ENCODE results near the gene SNX18. TPM values are rescaled to one million over a fixed set of nuclear protein-coding genes. Genes with fewer than 3 reads are reported as not detected.

The SNX18 gene
- polyA plus RNA-seq, 1 donor from 2014 or later: 7.9 TPM

DNA sequence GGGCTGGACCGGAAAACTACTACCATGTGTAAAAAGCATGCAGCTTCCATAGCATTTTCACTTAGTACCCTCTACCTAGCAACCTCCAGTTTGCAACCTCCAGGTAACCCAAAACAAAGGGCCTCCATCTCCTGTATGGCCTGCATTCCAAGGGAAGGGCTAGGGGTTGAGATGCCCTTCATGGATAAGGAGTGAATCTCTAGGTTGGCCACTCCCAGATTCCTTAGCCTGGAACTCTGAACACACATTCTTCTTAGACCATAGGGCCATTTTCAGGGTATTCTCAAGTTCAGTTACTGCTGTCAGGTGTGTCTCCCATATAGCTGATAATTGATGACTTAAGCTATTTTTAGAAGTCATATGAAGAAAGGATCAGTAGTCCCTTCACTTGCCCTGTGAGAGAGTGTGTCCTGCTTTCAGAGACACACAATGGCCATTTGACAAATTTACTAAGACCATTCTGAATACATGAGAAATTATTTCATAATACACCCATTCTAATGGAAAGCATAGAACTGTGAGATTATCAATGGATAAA lies 39.5 kb upstream of the SNX18 start:
- Histone ChIP-seq H4K20me1 (ENCODE audit: insufficient read depth) (no peaks in the 10 kb centered on the region), H3K9ac (ENCODE audit: low read length) (no peak overlapping the region), H3K9me2 (ENCODE audit: insufficient read depth, low read length) (no peaks in the 10 kb centered on the region)

DNA sequence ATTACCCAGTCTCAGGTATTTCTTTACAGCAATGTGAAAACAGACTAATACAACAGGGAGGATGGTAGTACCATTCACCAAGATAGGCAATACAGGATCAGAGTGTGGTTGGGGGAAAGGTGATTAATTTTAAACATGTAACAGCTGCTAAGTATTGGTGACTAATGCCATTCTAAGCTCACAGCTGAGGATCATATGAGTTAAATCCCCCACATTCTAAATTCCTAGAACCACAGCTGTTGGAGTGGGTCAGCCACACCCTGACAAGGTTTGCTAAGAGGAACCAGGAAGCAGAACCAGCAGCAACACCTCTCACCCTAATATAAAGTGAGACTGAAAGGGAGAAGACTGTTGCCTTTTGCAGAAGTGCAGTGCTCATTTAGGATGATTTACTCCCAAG lies 37.3 kb upstream of the SNX18 start:
- Histone ChIP-seq H3K36me3 (ENCODE audit: insufficient read depth, low read length) (no peaks in the 10 kb centered on the region), H3K9me3 (ENCODE audit: low read length) (no peaks in the 10 kb centered on the region), H4K20me1 (ENCODE audit: insufficient read depth) (no peaks in the 10 kb centered on the region), H3F3A (ENCODE audit: insufficient read depth, low read length, poor library complexity, severe bottlenecking) (no peaks in the 10 kb centered on the region), H3K27me3 (ENCODE audit: insufficient read depth, low read depth, low read length) (no peaks in the 10 kb centered on the region), H2AFZ (ENCODE audit: low read depth, low read length) (no peak overlapping the region), H3K9ac (ENCODE audit: low read length) (no peak overlapping the region), H3K9me2 (ENCODE audit: insufficient read depth, low read length) (no peaks in the 10 kb centered on the region), H3K27ac (ENCODE audit: low read length) (no peak overlapping the region), H3K4me3 (ENCODE audit: low read length) (no peak overlapping the region), H3K79me2 (replicated peaks; ENCODE audit: insufficient read depth, low read length) (no peaks in the 10 kb centered on the region), H3K4me2 (ENCODE audit: low read length) (no peak overlapping the region)
- TF ChIP-seq EP300 (conservative IDR thresholded peaks at IDR 0.05; ENCODE audit: poor library complexity, severe bottlenecking) (no peak), SMC3 (conservative IDR thresholded peaks at IDR 0.05; ENCODE audit: poor library complexity) (no peak), MXI1 (conservative IDR thresholded peaks at IDR 0.05; ENCODE audit: poor library complexity, severe bottlenecking) (no peak), POLR2AphosphoS5 (IDR thresholded peaks at IDR 0.05) (no peak), EZH2 (IDR thresholded peaks at IDR 0.05; ENCODE audit: borderline replicate concordance, insufficient read depth, low read length, poor library complexity, severe bottlenecking) (no peak), RAD21 (conservative IDR thresholded peaks at IDR 0.05) (no peak), TAF1 (IDR thresholded peaks at IDR 0.05; ENCODE audit: low read depth) (no peak)
- TF ChIP-seq, protein P1, sequence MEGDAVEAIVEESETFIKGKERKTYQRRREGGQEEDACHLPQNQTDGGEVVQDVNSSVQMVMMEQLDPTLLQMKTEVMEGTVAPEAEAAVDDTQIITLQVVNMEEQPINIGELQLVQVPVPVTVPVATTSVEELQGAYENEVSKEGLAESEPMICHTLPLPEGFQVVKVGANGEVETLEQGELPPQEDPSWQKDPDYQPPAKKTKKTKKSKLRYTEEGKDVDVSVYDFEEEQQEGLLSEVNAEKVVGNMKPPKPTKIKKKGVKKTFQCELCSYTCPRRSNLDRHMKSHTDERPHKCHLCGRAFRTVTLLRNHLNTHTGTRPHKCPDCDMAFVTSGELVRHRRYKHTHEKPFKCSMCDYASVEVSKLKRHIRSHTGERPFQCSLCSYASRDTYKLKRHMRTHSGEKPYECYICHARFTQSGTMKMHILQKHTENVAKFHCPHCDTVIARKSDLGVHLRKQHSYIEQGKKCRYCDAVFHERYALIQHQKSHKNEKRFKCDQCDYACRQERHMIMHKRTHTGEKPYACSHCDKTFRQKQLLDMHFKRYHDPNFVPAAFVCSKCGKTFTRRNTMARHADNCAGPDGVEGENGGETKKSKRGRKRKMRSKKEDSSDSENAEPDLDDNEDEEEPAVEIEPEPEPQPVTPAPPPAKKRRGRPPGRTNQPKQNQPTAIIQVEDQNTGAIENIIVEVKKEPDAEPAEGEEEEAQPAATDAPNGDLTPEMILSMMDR (IDR thresholded peaks at IDR 0.05; ENCODE audit: poor library complexity, severe bottlenecking): no peak
- TF ChIP-seq, protein P2, sequence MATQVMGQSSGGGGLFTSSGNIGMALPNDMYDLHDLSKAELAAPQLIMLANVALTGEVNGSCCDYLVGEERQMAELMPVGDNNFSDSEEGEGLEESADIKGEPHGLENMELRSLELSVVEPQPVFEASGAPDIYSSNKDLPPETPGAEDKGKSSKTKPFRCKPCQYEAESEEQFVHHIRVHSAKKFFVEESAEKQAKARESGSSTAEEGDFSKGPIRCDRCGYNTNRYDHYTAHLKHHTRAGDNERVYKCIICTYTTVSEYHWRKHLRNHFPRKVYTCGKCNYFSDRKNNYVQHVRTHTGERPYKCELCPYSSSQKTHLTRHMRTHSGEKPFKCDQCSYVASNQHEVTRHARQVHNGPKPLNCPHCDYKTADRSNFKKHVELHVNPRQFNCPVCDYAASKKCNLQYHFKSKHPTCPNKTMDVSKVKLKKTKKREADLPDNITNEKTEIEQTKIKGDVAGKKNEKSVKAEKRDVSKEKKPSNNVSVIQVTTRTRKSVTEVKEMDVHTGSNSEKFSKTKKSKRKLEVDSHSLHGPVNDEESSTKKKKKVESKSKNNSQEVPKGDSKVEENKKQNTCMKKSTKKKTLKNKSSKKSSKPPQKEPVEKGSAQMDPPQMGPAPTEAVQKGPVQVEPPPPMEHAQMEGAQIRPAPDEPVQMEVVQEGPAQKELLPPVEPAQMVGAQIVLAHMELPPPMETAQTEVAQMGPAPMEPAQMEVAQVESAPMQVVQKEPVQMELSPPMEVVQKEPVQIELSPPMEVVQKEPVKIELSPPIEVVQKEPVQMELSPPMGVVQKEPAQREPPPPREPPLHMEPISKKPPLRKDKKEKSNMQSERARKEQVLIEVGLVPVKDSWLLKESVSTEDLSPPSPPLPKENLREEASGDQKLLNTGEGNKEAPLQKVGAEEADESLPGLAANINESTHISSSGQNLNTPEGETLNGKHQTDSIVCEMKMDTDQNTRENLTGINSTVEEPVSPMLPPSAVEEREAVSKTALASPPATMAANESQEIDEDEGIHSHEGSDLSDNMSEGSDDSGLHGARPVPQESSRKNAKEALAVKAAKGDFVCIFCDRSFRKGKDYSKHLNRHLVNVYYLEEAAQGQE (IDR thresholded peaks at IDR 0.05; ENCODE audit: borderline replicate concordance): no peak

More for the DNA sequence above, 39.5 kb upstream of the SNX18 start:
- no peaks in the 10 kb centered on the region for H3K27me3 ChIP-seq (ENCODE audit: insufficient read depth, low read depth, low read length)
- no peak overlapping the region for H2AFZ ChIP-seq (ENCODE audit: low read depth, low read length)
- H3K9me3 ChIP-seq (ENCODE audit: low read length): no peaks in the 10 kb centered on the region
- H3F3A ChIP-seq (ENCODE audit: insufficient read depth, low read length, poor library complexity, severe bottlenecking): no peaks in the 10 kb centered on the region
- H3K4me3 ChIP-seq (ENCODE audit: low read length): no peak overlapping the region
- H3K79me2 ChIP-seq (replicated peaks; ENCODE audit: insufficient read depth, low read length): no peaks in the 10 kb centered on the region
- H3K36me3 ChIP-seq (ENCODE audit: insufficient read depth, low read length): no peaks in the 10 kb centered on the region
- H3K4me2 ChIP-seq (ENCODE audit: low read length): no peak overlapping the region
- H3K27ac ChIP-seq (ENCODE audit: low read length): no peak overlapping the region
- no peak for TF ChIP-seq POLR2AphosphoS5 (IDR thresholded peaks at IDR 0.05)
- no peak for TF ChIP-seq MXI1 (conservative IDR thresholded peaks at IDR 0.05; ENCODE audit: poor library complexity, severe bottlenecking)
- no peak for TF ChIP-seq TAF1 (IDR thresholded peaks at IDR 0.05; ENCODE audit: low read depth)
- TF ChIP-seq, protein P2 (IDR thresholded peaks at IDR 0.05; ENCODE audit: borderline replicate concordance): no peak
- no peak for TF ChIP-seq EP300 (conservative IDR thresholded peaks at IDR 0.05; ENCODE audit: poor library complexity, severe bottlenecking)
- TF ChIP-seq, protein P1 (IDR thresholded peaks at IDR 0.05; ENCODE audit: poor library complexity, severe bottlenecking): no peak
- no peak for TF ChIP-seq EZH2 (IDR thresholded peaks at IDR 0.05; ENCODE audit: borderline replicate concordance, insufficient read depth, low read length, poor library complexity, severe bottlenecking)
- no peak for TF ChIP-seq SMC3 (conservative IDR thresholded peaks at IDR 0.05; ENCODE audit: poor library complexity)
- no peak for TF ChIP-seq RAD21 (conservative IDR thresholded peaks at IDR 0.05)
